ENCODE measurements around the gene CMSS1.

The CMSS1 gene

GRCh38 chr3:99960123-99960878 lies 142.6 kb downstream of the CMSS1 start:
- DNase-seq (ENCODE audit: low spot score), result no peak

- DNase-seq (ENCODE audit: low spot score), result no peak
Observed at GRCh38 chr3:99960941-99961340, 143.3 kb downstream of the CMSS1 start.

- DNase-seq (ENCODE audit: low spot score), result no peak
Observed at GRCh38 chr3:99961756-99962515, 144.3 kb downstream of the CMSS1 start.

GRCh38 chr3:99962703-99963102 lies 145.0 kb downstream of the CMSS1 start:
- no peak for DNase-seq (ENCODE audit: low spot score)

- no peak for DNase-seq (ENCODE audit: low spot score)
Observed at GRCh38 chr3:99965077-99965476, 147.4 kb downstream of the CMSS1 start.

- DNase-seq (ENCODE audit: low spot score), result no peak
Observed at GRCh38 chr3:99965681-99966408, 148.2 kb downstream of the CMSS1 start.

- DNase-seq (ENCODE audit: low spot score), result no peak
Observed at GRCh38 chr3:99966662-99967416, 149.2 kb downstream of the CMSS1 start.

- DNase-seq (ENCODE audit: low spot score), result no peak
Observed at GRCh38 chr3:99967796-99968195, 150.1 kb downstream of the CMSS1 start.

GRCh38 chr3:99969136-99969535 lies 151.5 kb downstream of the CMSS1 start:
- DNase-seq (ENCODE audit: low spot score), result no peak

GRCh38 chr3:99970198-99970597 lies 152.5 kb downstream of the CMSS1 start:
- DNase-seq (ENCODE audit: low spot score), result no peak

- DNase-seq (ENCODE audit: low spot score), result peak; percentile 8
Observed at GRCh38 chr3:99971761-99972160, 154.1 kb downstream of the CMSS1 start.

- no peak for DNase-seq (ENCODE audit: low spot score)
Observed at GRCh38 chr3:99972380-99973104, 154.9 kb downstream of the CMSS1 start.

GRCh38 chr3:99974989-99975388 lies 157.3 kb downstream of the CMSS1 start:
- DNase-seq (ENCODE audit: low spot score), result no peak

GRCh38 chr3:99976584-99976983 lies 158.9 kb downstream of the CMSS1 start:
- no peak for DNase-seq (ENCODE audit: low spot score)

GRCh38 chr3:99978221-99978620 lies 160.6 kb downstream of the CMSS1 start:
- DNase-seq (ENCODE audit: low spot score), result no peak

- DNase-seq (ENCODE audit: low spot score), result no peak
Observed at GRCh38 chr3:99980606-99981005, 162.9 kb downstream of the CMSS1 start.

- no peak for DNase-seq (ENCODE audit: low spot score)
Observed at GRCh38 chr3:99981138-99981537, 163.5 kb downstream of the CMSS1 start.

- no peak for DNase-seq (ENCODE audit: low spot score)
Observed at GRCh38 chr3:99982650-99983049, 165.0 kb downstream of the CMSS1 start.

- DNase-seq (ENCODE audit: low spot score), result no peak
Observed at GRCh38 chr3:99984139-99984538, 166.5 kb downstream of the CMSS1 start.

- no peak for DNase-seq (ENCODE audit: low spot score)
Observed at GRCh38 chr3:99984668-99985067, 167.0 kb downstream of the CMSS1 start.

- DNase-seq (ENCODE audit: low spot score), result no peak
Observed at GRCh38 chr3:99990179-99990578, 172.5 kb downstream of the CMSS1 start.
